ENCODE data around the gene ADD3. TPM values are rescaled to one million over a fixed set of nuclear protein-coding genes. Genes with fewer than 3 reads are reported as not detected.

The ADD3 gene
- polyA plus RNA-seq, 3 donors = 94.8 to 126 (median 111) TPM

DNA sequence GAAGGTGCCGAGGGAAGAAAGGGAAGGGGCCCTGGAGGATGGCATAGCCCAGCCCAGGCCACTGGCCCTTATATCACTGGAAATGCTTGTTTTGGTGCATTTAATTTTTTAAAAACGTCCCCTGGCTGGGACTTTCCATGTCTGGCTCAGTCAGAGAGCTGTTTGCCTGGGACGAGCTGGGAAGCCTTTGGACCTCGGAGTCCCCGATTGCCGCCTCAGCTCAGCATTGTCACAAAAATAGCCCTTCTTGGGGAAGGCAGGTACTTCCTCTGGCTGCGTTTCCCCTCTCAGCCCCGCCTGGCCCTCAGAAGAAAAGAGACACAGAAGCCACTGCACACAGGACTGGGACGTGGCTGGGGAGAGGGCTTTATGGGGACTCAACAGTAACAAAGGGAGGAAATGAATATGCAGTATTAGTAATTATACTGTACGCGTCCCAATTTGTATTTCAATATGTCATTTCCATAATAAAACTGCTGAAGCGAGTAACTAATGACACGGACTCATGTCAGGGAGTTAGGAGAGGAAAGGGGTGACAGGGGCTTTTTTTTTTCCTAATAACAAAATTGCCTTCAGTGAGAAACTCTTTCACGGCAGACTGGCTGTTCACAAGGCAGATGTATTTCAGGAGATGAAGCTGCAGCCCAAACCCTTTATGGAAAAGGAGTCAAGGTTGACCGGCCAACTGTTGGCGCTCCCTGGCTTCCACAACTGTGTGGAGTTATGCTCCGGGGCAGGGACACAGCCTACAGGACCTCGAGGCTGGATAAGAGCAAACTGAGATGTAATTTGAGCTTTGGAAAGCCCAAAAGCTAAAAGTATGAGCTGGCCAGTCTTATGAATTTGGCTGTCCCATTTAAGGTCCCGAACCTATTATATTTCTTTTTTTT, 168.6 kb downstream of the ADD3 start:
- H3K79me2 ChIP-seq (ENCODE audit: insufficient read depth, low read length) = no peaks in the 10 kb centered on the region
- H3K27me3 ChIP-seq (ENCODE audit: control insufficient read depth in 2 of 2, insufficient read depth in 2 of 2, low read length in 2 of 2) = peaks cover 0 to 5% of the 10 kb centered on the region in 2 donors
- TF ChIP-seq, protein P1, sequence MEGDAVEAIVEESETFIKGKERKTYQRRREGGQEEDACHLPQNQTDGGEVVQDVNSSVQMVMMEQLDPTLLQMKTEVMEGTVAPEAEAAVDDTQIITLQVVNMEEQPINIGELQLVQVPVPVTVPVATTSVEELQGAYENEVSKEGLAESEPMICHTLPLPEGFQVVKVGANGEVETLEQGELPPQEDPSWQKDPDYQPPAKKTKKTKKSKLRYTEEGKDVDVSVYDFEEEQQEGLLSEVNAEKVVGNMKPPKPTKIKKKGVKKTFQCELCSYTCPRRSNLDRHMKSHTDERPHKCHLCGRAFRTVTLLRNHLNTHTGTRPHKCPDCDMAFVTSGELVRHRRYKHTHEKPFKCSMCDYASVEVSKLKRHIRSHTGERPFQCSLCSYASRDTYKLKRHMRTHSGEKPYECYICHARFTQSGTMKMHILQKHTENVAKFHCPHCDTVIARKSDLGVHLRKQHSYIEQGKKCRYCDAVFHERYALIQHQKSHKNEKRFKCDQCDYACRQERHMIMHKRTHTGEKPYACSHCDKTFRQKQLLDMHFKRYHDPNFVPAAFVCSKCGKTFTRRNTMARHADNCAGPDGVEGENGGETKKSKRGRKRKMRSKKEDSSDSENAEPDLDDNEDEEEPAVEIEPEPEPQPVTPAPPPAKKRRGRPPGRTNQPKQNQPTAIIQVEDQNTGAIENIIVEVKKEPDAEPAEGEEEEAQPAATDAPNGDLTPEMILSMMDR (IDR thresholded peaks at IDR 0.05) = no peak
- peak overlapping the region in 1 of 3 experiments; percentile 35 for H3K4me3 ChIP-seq (replicated peaks in 1 of 3; ENCODE audit: low read depth in 2 of 3, low read length in 3 of 3)
- 34% methylated on average over 9 of the region's 19 CpGs for WGBS (ENCODE audit: insufficient coverage)
- peak overlapping the region; percentile 57 for H3K4me2 ChIP-seq (replicated peaks; ENCODE audit: extremely low read depth, low read length, poor library complexity, severe bottlenecking)
- H3K9me3 Mint-ChIP-seq = peaks cover 0 to 5% (median 0%) of the 10 kb centered on the region in 7 donors
- no peak overlapping the region for H3K27ac ChIP-seq (ENCODE audit: low read depth in 1 of 2, low read length in 2 of 2)
- H3K36me3 Mint-ChIP-seq = peaks cover 0 to 2% of the 10 kb centered on the region in 2 donors
- H4K20me1 ChIP-seq (ENCODE audit: insufficient read depth, low read length) = no peaks in the 10 kb centered on the region
- H3K27me3 Mint-ChIP-seq (ENCODE audit: low read depth in 3 of 3) = peaks cover 3 to 15% (median 13%) of the 10 kb centered on the region in 3 donors
- peaks cover 11% of the 10 kb centered on the region in 2 donors for H3K4me1 ChIP-seq (ENCODE audit: control insufficient read depth in 1 of 2, insufficient read depth in 2 of 2, low read length in 2 of 2)
- H3K36me3 ChIP-seq (replicated peaks in 1 of 2; ENCODE audit: control insufficient read depth in 1 of 2, insufficient read depth in 2 of 2, low read length in 2 of 2) = no peaks in the 10 kb centered on the region
- H3K9me3 ChIP-seq (replicated peaks in 1 of 2; ENCODE audit: control insufficient read depth in 1 of 2, insufficient read depth in 1 of 2, low read length in 2 of 2) = no peaks in the 10 kb centered on the region
- peak in 2 of 3 donors; percentile 24 to 26 for DNase-seq
- peaks cover 11% of the 10 kb centered on the region for H3K4me1 Mint-ChIP-seq
- intact Hi-C loops (cut with micrococcal nuclease) = no loop called here
- H3K4me3 Mint-ChIP-seq = peak overlapping the region; percentile 53 to 89
- H3K27ac Mint-ChIP-seq = peak overlapping the region in 2 of 7 donors; percentile 18 to 66
- H3K9ac ChIP-seq (ENCODE audit: insufficient read depth, low read length, poor library complexity, severe bottlenecking) = no peak overlapping the region
- H2AFZ ChIP-seq (ENCODE audit: insufficient read depth, low read depth, low read length, poor library complexity, severe bottlenecking) = peak overlapping the region; percentile 62

DNA sequence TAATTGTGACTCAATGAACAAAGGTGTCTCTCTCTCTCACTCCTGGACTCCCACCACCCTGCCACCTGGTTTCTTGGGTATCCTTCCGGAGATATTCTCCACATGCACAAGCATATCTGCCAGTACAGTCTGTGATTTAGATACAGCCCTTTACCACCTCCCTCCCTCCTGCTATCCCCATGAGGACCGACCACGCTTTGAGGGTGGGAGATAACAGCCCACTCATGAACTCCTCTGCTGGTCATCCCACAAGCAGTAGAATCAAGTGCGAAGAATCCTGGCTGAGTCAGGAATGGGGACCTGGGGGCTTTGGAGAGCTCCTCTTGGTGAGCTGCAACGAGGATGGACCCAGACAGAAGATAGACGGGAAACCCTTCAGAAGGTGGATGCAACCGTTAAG, 171.4 kb downstream of the ADD3 start:
- Histone ChIP-seq H3K9me3 (replicated peaks in 1 of 2; ENCODE audit: control insufficient read depth in 1 of 2, insufficient read depth in 1 of 2, low read length in 2 of 2) (no peaks in the 10 kb centered on the region), H3K4me2 (replicated peaks; ENCODE audit: extremely low read depth, low read length, poor library complexity, severe bottlenecking) (no peak overlapping the region), H3K79me2 (ENCODE audit: insufficient read depth, low read length) (no peaks in the 10 kb centered on the region), H3K4me1 (ENCODE audit: control insufficient read depth in 1 of 2, insufficient read depth in 2 of 2, low read length in 2 of 2) (peaks cover 11% of the 10 kb centered on the region in 2 donors), H3K36me3 (replicated peaks in 1 of 2; ENCODE audit: control insufficient read depth in 1 of 2, insufficient read depth in 2 of 2, low read length in 2 of 2) (no peaks in the 10 kb centered on the region), H3K27me3 (ENCODE audit: control insufficient read depth in 2 of 2, insufficient read depth in 2 of 2, low read length in 2 of 2) (peaks cover 0 to 5% of the 10 kb centered on the region in 2 donors), H3K4me3 (replicated peaks in 1 of 3; ENCODE audit: low read depth in 2 of 3, low read length in 3 of 3) (no peak overlapping the region), H3K9ac (ENCODE audit: insufficient read depth, low read length, poor library complexity, severe bottlenecking) (no peak overlapping the region), H2AFZ (ENCODE audit: insufficient read depth, low read depth, low read length, poor library complexity, severe bottlenecking) (peak overlapping the region; percentile 11), H4K20me1 (ENCODE audit: insufficient read depth, low read length) (no peaks in the 10 kb centered on the region), H3K27ac (ENCODE audit: low read depth in 1 of 2, low read length in 2 of 2) (no peak overlapping the region)
- TF ChIP-seq, protein P1 (IDR thresholded peaks at IDR 0.05) = no peak
- WGBS (ENCODE audit: insufficient coverage) = 100% methylated on average over 6 of the region's 7 CpGs
- DNase-seq = no peak
- no peak overlapping the region for H3K4me3 Mint-ChIP-seq
- intact Hi-C loops (cut with micrococcal nuclease) = no loop called here
- H3K9me3 Mint-ChIP-seq = peaks cover 0 to 2% (median 0%) of the 10 kb centered on the region in 7 donors
- H3K27ac Mint-ChIP-seq = peak overlapping the region in 1 of 7 donors; percentile 19
- peaks cover 0 to 2% of the 10 kb centered on the region in 2 donors for H3K36me3 Mint-ChIP-seq
- H3K27me3 Mint-ChIP-seq (ENCODE audit: low read depth in 3 of 3) = peaks cover 8% of the 10 kb centered on the region in 3 donors
- peaks cover 11% of the 10 kb centered on the region for H3K4me1 Mint-ChIP-seq

Measured in CD14-positive monocyte (primary cell).